ENCODE results near the gene STXBP6. TPM values are rescaled to one million over a fixed set of nuclear protein-coding genes. Genes with fewer than 3 reads are reported as not detected.

The STXBP6 gene
- polyA plus RNA-seq, 1 donor from 2014 or later = 14.6 TPM

- Histone ChIP-seq H3F3A (ENCODE audit: insufficient read depth, low read length, poor library complexity, severe bottlenecking) (no peaks in the 10 kb centered on the region), H3K36me3 (ENCODE audit: insufficient read depth, low read length) (no peaks in the 10 kb centered on the region), H2AFZ (ENCODE audit: low read depth, low read length) (no peak overlapping the region), H3K79me2 (replicated peaks; ENCODE audit: insufficient read depth, low read length) (no peaks in the 10 kb centered on the region), H3K4me2 (ENCODE audit: low read length) (no peak overlapping the region), H3K9me2 (ENCODE audit: insufficient read depth, low read length) (no peaks in the 10 kb centered on the region), H3K27me3 (ENCODE audit: insufficient read depth, low read depth, low read length) (no peaks in the 10 kb centered on the region), H3K27ac (ENCODE audit: low read length) (no peak overlapping the region), H3K9ac (ENCODE audit: low read length) (no peak overlapping the region), H3K9me3 (ENCODE audit: low read length) (no peaks in the 10 kb centered on the region), H3K4me3 (ENCODE audit: low read length) (no peak overlapping the region), H4K20me1 (ENCODE audit: insufficient read depth) (no peaks in the 10 kb centered on the region)
- TF ChIP-seq SMC3 (conservative IDR thresholded peaks at IDR 0.05; ENCODE audit: poor library complexity) (peak; percentile 60), RAD21 (conservative IDR thresholded peaks at IDR 0.05) (peak; percentile 50), EP300 (conservative IDR thresholded peaks at IDR 0.05; ENCODE audit: poor library complexity, severe bottlenecking) (no peak), CTCF (IDR thresholded peaks at IDR 0.05; ENCODE audit: poor library complexity, severe bottlenecking) (peak; percentile 43)
Measured at GRCh38 chr14:24817212-24818057, 232.5 kb downstream of the STXBP6 start.

- H2AFZ ChIP-seq (ENCODE audit: low read depth, low read length) = no peak overlapping the region
- H3K36me3 ChIP-seq (ENCODE audit: insufficient read depth, low read length) = no peaks in the 10 kb centered on the region
- H3F3A ChIP-seq (ENCODE audit: insufficient read depth, low read length, poor library complexity, severe bottlenecking) = no peaks in the 10 kb centered on the region
- H3K4me2 ChIP-seq (ENCODE audit: low read length) = no peak overlapping the region
- H3K9me2 ChIP-seq (ENCODE audit: insufficient read depth, low read length) = no peaks in the 10 kb centered on the region
- no peak overlapping the region for H3K27ac ChIP-seq (ENCODE audit: low read length)
- H3K9me3 ChIP-seq (ENCODE audit: low read length) = no peaks in the 10 kb centered on the region
- TF ChIP-seq SMC3 (conservative IDR thresholded peaks at IDR 0.05; ENCODE audit: poor library complexity) (no peak), RAD21 (conservative IDR thresholded peaks at IDR 0.05) (no peak), CTCF (IDR thresholded peaks at IDR 0.05; ENCODE audit: poor library complexity, severe bottlenecking) (no peak), EZH2 (IDR thresholded peaks at IDR 0.05; ENCODE audit: borderline replicate concordance, insufficient read depth, low read length, poor library complexity, severe bottlenecking) (no peak), REST (IDR thresholded peaks at IDR 0.05; ENCODE audit: borderline replicate concordance) (no peak), MXI1 (conservative IDR thresholded peaks at IDR 0.05; ENCODE audit: poor library complexity, severe bottlenecking) (no peak), EP300 (conservative IDR thresholded peaks at IDR 0.05; ENCODE audit: poor library complexity, severe bottlenecking) (no peak), POLR2AphosphoS5 (IDR thresholded peaks at IDR 0.05) (no peak), TAF1 (IDR thresholded peaks at IDR 0.05; ENCODE audit: low read depth) (no peak)
- no peak overlapping the region for H3K4me3 ChIP-seq (ENCODE audit: low read length)
- H3K79me2 ChIP-seq (replicated peaks; ENCODE audit: insufficient read depth, low read length) = no peaks in the 10 kb centered on the region
- no peaks in the 10 kb centered on the region for H4K20me1 ChIP-seq (ENCODE audit: insufficient read depth)
- H3K27me3 ChIP-seq (ENCODE audit: insufficient read depth, low read depth, low read length) = no peaks in the 10 kb centered on the region
- H3K9ac ChIP-seq (ENCODE audit: low read length) = no peak overlapping the region
Measured at GRCh38 chr14:24816929-24817211, 233.1 kb downstream of the STXBP6 start.

All from neural cell (in vitro differentiated cells).